NB4 (cell line): ENCODE results near the gene DIO3.

Experiments used
- POLR2A ChIP-seq: IDR thresholded peaks from 2 replicates; pipeline ENCODE4 v1.6.1; 2011; ENCODE audit warnings: mild to moderate bottlenecking; ENCODE audit not compliant: insufficient read length; ENCODE audit errors: extremely low read depth
- TF ChIP-seq, protein P1 (sequence below): IDR thresholded peaks from one replicate; pipeline ENCODE4 v1.5.1; 2012; ENCODE audit warnings: low read depth, low read length

DNA sequence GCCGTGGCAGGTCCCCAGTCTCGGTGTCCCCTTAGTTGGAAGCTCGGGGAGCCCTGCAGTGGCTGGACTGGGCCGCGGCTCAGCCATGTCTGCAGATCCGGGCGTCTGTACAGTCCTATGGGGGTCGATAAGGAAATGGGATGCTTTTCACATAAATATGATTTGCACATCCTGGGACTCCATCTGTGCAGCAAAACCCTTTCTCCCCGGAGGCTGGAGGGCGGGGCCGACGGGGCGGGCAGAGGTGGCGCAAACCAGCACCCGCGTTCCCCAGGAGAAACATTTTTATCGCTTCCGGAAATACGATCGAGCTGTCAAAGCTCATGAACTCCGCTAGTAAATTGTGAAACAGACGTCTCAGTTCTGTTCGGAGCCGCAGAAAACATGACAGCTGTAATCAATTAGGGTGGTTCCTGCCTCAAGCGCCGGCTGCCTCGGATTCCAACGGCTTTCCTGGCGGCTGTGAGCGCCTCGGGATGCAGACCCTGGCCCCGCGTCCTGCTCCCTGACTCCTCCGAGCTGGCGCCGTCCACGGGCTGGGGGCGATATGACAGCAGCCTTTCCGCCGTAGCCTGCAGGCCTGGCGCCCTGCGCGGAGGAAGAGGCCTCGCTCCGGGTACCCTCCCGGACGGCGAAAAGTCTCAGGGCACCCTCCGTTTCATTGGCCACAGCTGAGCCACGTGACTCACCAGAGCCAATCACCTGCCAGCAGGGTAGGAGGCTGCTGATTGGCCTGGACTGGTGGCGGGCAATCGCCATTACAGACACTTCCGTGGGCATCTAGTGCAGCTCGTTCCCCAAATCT, 23.0 kb downstream of the DIO3 start:
- TF ChIP-seq, protein P1, sequence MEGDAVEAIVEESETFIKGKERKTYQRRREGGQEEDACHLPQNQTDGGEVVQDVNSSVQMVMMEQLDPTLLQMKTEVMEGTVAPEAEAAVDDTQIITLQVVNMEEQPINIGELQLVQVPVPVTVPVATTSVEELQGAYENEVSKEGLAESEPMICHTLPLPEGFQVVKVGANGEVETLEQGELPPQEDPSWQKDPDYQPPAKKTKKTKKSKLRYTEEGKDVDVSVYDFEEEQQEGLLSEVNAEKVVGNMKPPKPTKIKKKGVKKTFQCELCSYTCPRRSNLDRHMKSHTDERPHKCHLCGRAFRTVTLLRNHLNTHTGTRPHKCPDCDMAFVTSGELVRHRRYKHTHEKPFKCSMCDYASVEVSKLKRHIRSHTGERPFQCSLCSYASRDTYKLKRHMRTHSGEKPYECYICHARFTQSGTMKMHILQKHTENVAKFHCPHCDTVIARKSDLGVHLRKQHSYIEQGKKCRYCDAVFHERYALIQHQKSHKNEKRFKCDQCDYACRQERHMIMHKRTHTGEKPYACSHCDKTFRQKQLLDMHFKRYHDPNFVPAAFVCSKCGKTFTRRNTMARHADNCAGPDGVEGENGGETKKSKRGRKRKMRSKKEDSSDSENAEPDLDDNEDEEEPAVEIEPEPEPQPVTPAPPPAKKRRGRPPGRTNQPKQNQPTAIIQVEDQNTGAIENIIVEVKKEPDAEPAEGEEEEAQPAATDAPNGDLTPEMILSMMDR = no peak
- no peak for TF ChIP-seq POLR2A
